Brain pericyte (primary cell): Measurements from ENCODE around the gene TXLNA.
"Not testable (repeated sequence)": the region's sequence is repeated elsewhere in the genome, so short reads cannot be mapped to it uniquely, and the experiment has no call there.

ENCODE experiments used
- DNase-seq: peaks from one replicate; pipeline ENCODE4 v3.0.0-alpha.2; 2012; ENCODE audit warnings: low read depth, low spot score

The TXLNA gene

GRCh38 chr1:32179443-32180185 lies at the start of gene TXLNA:
Gene TXLNA, plus strand, starts transcription at chr1:32179675. Its CDS starts 671 bp downstream, at chr1:32180346.
- peak; percentile 66 for DNase-seq

- DNase-seq = not testable (repeated sequence)
Measured at GRCh38 chr1:32133950-32134280, 45.6 kb upstream of the TXLNA start.

- no peak for DNase-seq
Measured at GRCh38 chr1:32137111-32137510, 42.4 kb upstream of the TXLNA start.

GRCh38 chr1:32138965-32139364 lies 40.5 kb upstream of the TXLNA start:
- no peak for DNase-seq

GRCh38 chr1:32142446-32143301 lies 36.8 kb upstream of the TXLNA start:
- DNase-seq = no peak

GRCh38 chr1:32143302-32143695 lies 36.2 kb upstream of the TXLNA start:
- DNase-seq = not testable (repeated sequence)

GRCh38 chr1:32144033-32144432 lies 35.4 kb upstream of the TXLNA start:
- no peak for DNase-seq

GRCh38 chr1:32147799-32148198 lies 31.7 kb upstream of the TXLNA start:
- DNase-seq = not testable (repeated sequence)

- DNase-seq = no peak
Measured at GRCh38 chr1:32150847-32151246, 28.6 kb upstream of the TXLNA start.

GRCh38 chr1:32151319-32151787 lies 28.1 kb upstream of the TXLNA start:
- peak; percentile 38 for DNase-seq

GRCh38 chr1:32159189-32159588 lies 20.3 kb upstream of the TXLNA start:
- DNase-seq = no peak

GRCh38 chr1:32163405-32163804 lies 16.1 kb upstream of the TXLNA start:
- DNase-seq = no peak

GRCh38 chr1:32165633-32166032 lies 13.8 kb upstream of the TXLNA start:
- DNase-seq = not testable (repeated sequence)

- no peak for DNase-seq
Measured at GRCh38 chr1:32170991-32171390, 8.5 kb upstream of the TXLNA start.

GRCh38 chr1:32172621-32173245 lies 6.7 kb upstream of the TXLNA start:
- DNase-seq = no peak

- no peak for DNase-seq
Measured at GRCh38 chr1:32178380-32179192, 889 bp upstream of the TXLNA start.

- DNase-seq = no peak
Measured at GRCh38 chr1:32179193-32179442, 357 bp upstream of the TXLNA start.

- DNase-seq = no peak
Measured at GRCh38 chr1:32180186-32181060, 948 bp downstream of the TXLNA start.

- DNase-seq = no peak
Measured at GRCh38 chr1:32181065-32181464, 1.6 kb downstream of the TXLNA start.

GRCh38 chr1:32181563-32181962 lies 2.1 kb downstream of the TXLNA start:
- no peak for DNase-seq

- DNase-seq = no peak
Measured at GRCh38 chr1:32182060-32182459, 2.6 kb downstream of the TXLNA start.
